ELF-1 (cell line): Measurements from ENCODE around the gene SYT17.

Experiments used
- DNase-seq: peaks from one replicate; pipeline ENCODE4 v3.0.0-alpha.2; 2016; ENCODE audit warnings: low read depth, low spot score

Gene SYT17

GRCh38 chr16:19215705-19216104 lies 47.7 kb downstream of the SYT17 start:
- DNase-seq = no peak

GRCh38 chr16:19218581-19218980 lies 50.5 kb downstream of the SYT17 start:
- DNase-seq = no peak

GRCh38 chr16:19219836-19220235 lies 51.8 kb downstream of the SYT17 start:
- DNase-seq = no peak

GRCh38 chr16:19223235-19224170 lies 55.5 kb downstream of the SYT17 start:
- DNase-seq = peak; percentile 45

- DNase-seq = no peak
These were observed 57.6 kb downstream of the SYT17 start for GRCh38 chr16:19225651-19226050.

- no peak for DNase-seq
These were observed 59.6 kb downstream of the SYT17 start for GRCh38 chr16:19227643-19228042.

GRCh38 chr16:19228052-19228451 lies 60.0 kb downstream of the SYT17 start:
- DNase-seq = no peak

- no peak for DNase-seq
These were observed 60.5 kb downstream of the SYT17 start for GRCh38 chr16:19228575-19228974.

GRCh38 chr16:19230575-19230974 lies 62.5 kb downstream of the SYT17 start:
- DNase-seq = no peak

- no peak for DNase-seq
These were observed 63.8 kb downstream of the SYT17 start for GRCh38 chr16:19231881-19232280.

GRCh38 chr16:19232988-19233387 lies 64.9 kb downstream of the SYT17 start:
- DNase-seq = no peak

- no peak for DNase-seq
These were observed 67.4 kb downstream of the SYT17 start for GRCh38 chr16:19235478-19235877.

- no peak for DNase-seq
These were observed 67.8 kb downstream of the SYT17 start for GRCh38 chr16:19235886-19236285.

GRCh38 chr16:19236561-19237209 lies 68.6 kb downstream of the SYT17 start:
- DNase-seq = no peak

GRCh38 chr16:19238406-19238805 lies 70.4 kb downstream of the SYT17 start:
- no peak for DNase-seq

GRCh38 chr16:19239511-19240155 lies 71.6 kb downstream of the SYT17 start:
- DNase-seq = no peak

GRCh38 chr16:19240494-19240893 lies 72.5 kb downstream of the SYT17 start:
- no peak for DNase-seq

- DNase-seq = no peak
These were observed 73.5 kb downstream of the SYT17 start for GRCh38 chr16:19241512-19241911.

GRCh38 chr16:19242186-19242585 lies 74.1 kb downstream of the SYT17 start:
- no peak for DNase-seq

- DNase-seq = no peak
These were observed 75.0 kb downstream of the SYT17 start for GRCh38 chr16:19242987-19243575.

GRCh38 chr16:19245326-19245925 lies 77.4 kb downstream of the SYT17 start:
- no peak for DNase-seq

GRCh38 chr16:19252904-19253303 lies 84.9 kb downstream of the SYT17 start:
- no peak for DNase-seq
